Esophagus squamous epithelium (tissue), 4 donors: ENCODE data around the gene ZMIZ1.

Experiments used
- CTCF ChIP-seq, 6 experiments: fragments of 450-650 bp in 4 of 6; fragments of 200-600 bp in 2 of 6; sonication (generic) in 2 of 6; IDR thresholded peaks; one replicate each; pipeline ENCODE4 v1.5.1; 2016 to 2019; ENCODE audit warnings: antibody characterized with exemption in 6 of 6, mild to moderate bottlenecking in 4 of 6, moderate library complexity in 4 of 6
- POLR2A ChIP-seq, 4 donors: fragments of 450-650 bp; IDR thresholded peaks; one replicate each; pipeline ENCODE4 v1.6.1; 2017; ENCODE audit warnings: antibody characterized with exemption in 4 of 4, mild to moderate bottlenecking in 4 of 4, moderate library complexity in 3 of 4

- TF ChIP-seq CTCF (IDR thresholded peaks at IDR 0.05) = no peak
- no peak for TF ChIP-seq POLR2A (IDR thresholded peaks at IDR 0.05)
Measured at GRCh38 chr10:79190740-79191261, 122.0 kb downstream of the ZMIZ1 start.
